ENCODE results near the gene EFHC2. TPM values are rescaled to one million over a fixed set of nuclear protein-coding genes. Genes with fewer than 3 reads are reported as not detected.

Gene EFHC2
- polyA plus RNA-seq, 1 donor from 2014 or later: 0.22 TPM

- Histone ChIP-seq H3K9ac (ENCODE audit: low read length) (no peak overlapping the region), H3K27ac (ENCODE audit: low read length) (no peak overlapping the region), H4K20me1 (ENCODE audit: insufficient read depth) (no peaks in the 10 kb centered on the region), H2AFZ (ENCODE audit: low read depth, low read length) (no peak overlapping the region), H3K4me3 (ENCODE audit: low read length) (no peak overlapping the region), H3K36me3 (ENCODE audit: insufficient read depth, low read length) (no peaks in the 10 kb centered on the region), H3F3A (ENCODE audit: insufficient read depth, low read length, poor library complexity, severe bottlenecking) (no peaks in the 10 kb centered on the region), H3K79me2 (replicated peaks; ENCODE audit: insufficient read depth, low read length) (no peaks in the 10 kb centered on the region), H3K27me3 (ENCODE audit: insufficient read depth, low read depth, low read length) (no peaks in the 10 kb centered on the region), H3K9me3 (ENCODE audit: low read length) (no peaks in the 10 kb centered on the region), H3K4me2 (ENCODE audit: low read length) (no peak overlapping the region), H3K9me2 (ENCODE audit: insufficient read depth, low read length) (no peaks in the 10 kb centered on the region)
- TF ChIP-seq CTCF (IDR thresholded peaks at IDR 0.05; ENCODE audit: poor library complexity, severe bottlenecking): no peak
- no peak for TF ChIP-seq REST (IDR thresholded peaks at IDR 0.05; ENCODE audit: borderline replicate concordance)
These were observed 77.9 kb downstream of the EFHC2 start for GRCh38 chrX:44265559-44265958.

GRCh38 chrX:44264936-44265335, 78.5 kb downstream of the EFHC2 start:
- H3K36me3 ChIP-seq (ENCODE audit: insufficient read depth, low read length): no peaks in the 10 kb centered on the region

More at GRCh38 chrX:44264936-44265335, 78.5 kb downstream of the EFHC2 start:
- no peaks in the 10 kb centered on the region for H3K9me2 ChIP-seq (ENCODE audit: insufficient read depth, low read length)
- no peak overlapping the region for H3K4me3 ChIP-seq (ENCODE audit: low read length)
- no peak overlapping the region for H3K9ac ChIP-seq (ENCODE audit: low read length)
- H3K79me2 ChIP-seq (replicated peaks; ENCODE audit: insufficient read depth, low read length): no peaks in the 10 kb centered on the region
- no peak overlapping the region for H2AFZ ChIP-seq (ENCODE audit: low read depth, low read length)
- TF ChIP-seq SMC3 (conservative IDR thresholded peaks at IDR 0.05; ENCODE audit: poor library complexity): no peak
- TF ChIP-seq REST (IDR thresholded peaks at IDR 0.05; ENCODE audit: borderline replicate concordance): no peak
- no peak for TF ChIP-seq MXI1 (conservative IDR thresholded peaks at IDR 0.05; ENCODE audit: poor library complexity, severe bottlenecking)
- TF ChIP-seq POLR2AphosphoS5 (IDR thresholded peaks at IDR 0.05): no peak
- TF ChIP-seq RAD21 (conservative IDR thresholded peaks at IDR 0.05): no peak
- TF ChIP-seq EP300 (conservative IDR thresholded peaks at IDR 0.05; ENCODE audit: poor library complexity, severe bottlenecking): no peak
- TF ChIP-seq EZH2 (IDR thresholded peaks at IDR 0.05; ENCODE audit: borderline replicate concordance, insufficient read depth, low read length, poor library complexity, severe bottlenecking): no peak
- no peak for TF ChIP-seq TAF1 (IDR thresholded peaks at IDR 0.05; ENCODE audit: low read depth)
- H3K27me3 ChIP-seq (ENCODE audit: insufficient read depth, low read depth, low read length): no peaks in the 10 kb centered on the region
- no peaks in the 10 kb centered on the region for H4K20me1 ChIP-seq (ENCODE audit: insufficient read depth)
- no peaks in the 10 kb centered on the region for H3K9me3 ChIP-seq (ENCODE audit: low read length)
- no peak overlapping the region for H3K27ac ChIP-seq (ENCODE audit: low read length)
- no peak overlapping the region for H3K4me2 ChIP-seq (ENCODE audit: low read length)
- no peaks in the 10 kb centered on the region for H3F3A ChIP-seq (ENCODE audit: insufficient read depth, low read length, poor library complexity, severe bottlenecking)
